GM18861 (cell line): ENCODE measurements around the gene GPR15.

Experiments used
- ATAC-seq: cut with Tn5 transposase; IDR thresholded peaks from one replicate; pipeline ENCODE4 v1.9.1; 2021; ENCODE audit not compliant: unreplicated experiment

GPR15 gene

DNA sequence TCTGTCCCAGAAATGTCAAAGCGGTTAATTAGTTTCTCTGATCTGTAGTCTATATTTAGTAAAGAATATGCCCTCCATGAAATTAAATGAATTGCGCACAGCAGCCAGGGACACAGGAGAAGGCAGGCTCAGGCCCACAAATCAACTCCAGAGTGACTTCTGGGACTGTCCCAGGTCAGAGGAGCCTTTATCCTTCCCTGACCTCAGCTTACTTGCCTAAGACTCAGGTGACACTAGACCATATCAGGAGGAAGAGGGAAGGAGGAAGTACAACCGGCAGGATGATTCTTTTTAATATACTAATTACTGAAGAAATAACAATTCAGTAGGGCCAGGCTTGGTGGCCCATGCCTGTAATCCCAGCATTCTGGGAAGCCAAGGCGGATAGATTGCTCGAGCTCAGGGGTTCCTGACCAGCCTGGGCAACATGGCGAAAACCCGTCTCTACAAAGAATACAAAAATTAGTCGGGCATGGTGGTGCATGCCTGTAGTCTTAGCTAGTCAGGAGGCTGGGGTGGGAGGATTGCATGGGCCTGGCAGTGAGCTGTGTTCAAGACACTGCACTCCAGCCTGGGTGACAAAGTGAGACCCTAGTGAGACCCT is 1.8 kb upstream of the GPR15 start:
- ATAC-seq, result no peak

GRCh38 chr3:98530676-98531075 is 1.1 kb upstream of the GPR15 start:
- ATAC-seq, result no peak

DNA sequence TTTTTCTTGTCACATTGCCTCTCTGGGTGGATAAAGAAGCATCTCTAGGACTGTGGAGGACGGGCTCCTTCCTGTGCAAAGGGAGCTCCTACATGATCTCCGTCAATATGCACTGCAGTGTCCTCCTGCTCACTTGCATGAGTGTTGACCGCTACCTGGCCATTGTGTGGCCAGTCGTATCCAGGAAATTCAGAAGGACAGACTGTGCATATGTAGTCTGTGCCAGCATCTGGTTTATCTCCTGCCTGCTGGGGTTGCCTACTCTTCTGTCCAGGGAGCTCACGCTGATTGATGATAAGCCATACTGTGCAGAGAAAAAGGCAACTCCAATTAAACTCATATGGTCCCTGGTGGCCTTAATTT is 478 bp downstream of the GPR15 start:
- no peak for ATAC-seq

GRCh38 chr3:98532709-98533571 is 1.2 kb downstream of the GPR15 start:
- no peak for ATAC-seq

GRCh38 chr3:98534168-98534567 is 2.4 kb downstream of the GPR15 start:
- ATAC-seq, result no peak

- ATAC-seq, result no peak
Observed at GRCh38 chr3:98534734-98535133, 3.0 kb downstream of the GPR15 start.

DNA sequence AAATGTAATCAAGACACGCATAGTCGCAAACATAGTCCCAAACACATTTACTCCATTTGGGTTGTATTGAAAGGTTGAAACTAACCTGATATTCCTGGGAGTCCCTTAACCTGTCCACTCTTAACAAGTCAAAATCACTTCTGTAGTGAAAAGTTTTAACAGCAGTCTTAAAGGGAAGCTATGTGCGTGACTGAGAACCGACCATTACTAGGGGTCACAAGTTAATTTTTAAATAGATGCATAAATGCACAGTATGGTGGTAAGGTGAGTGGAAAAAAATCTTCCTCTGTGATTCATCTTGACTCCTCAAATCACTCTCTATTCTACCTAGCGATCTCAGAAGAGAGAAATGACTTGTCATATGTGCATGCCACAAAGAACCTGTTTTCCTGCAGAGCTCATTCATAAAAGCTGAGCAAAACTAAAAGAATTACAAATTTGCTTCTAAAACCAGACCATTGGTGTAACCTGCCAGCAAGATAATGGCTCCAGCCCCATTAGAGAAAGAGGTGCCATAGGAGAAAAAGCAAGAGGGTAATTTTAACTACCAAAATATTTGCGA is 4.8 kb downstream of the GPR15 start:
- peak; percentile 73 for ATAC-seq

GRCh38 chr3:98540346-98540745 is 8.6 kb downstream of the GPR15 start:
- ATAC-seq, result peak; percentile 37

DNA sequence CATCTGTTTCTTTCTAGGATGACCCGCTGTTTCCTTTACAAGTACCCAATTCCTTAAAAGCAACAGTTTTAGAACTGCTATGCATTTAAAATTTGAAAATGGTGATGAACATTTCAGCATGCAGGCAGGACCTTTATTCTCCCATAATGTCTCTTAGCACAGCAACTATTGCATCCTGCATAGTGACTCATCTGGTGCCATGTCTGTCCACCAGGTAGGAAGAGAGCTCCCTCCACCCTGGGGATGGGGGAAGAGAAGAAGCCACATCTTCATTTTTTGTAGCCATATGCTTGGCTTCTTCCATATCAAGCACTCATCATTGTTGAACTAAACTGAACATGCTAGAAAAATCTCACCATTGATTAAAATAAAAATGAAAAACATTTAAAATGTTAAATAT is 9.9 kb downstream of the GPR15 start:
- no peak for ATAC-seq

DNA sequence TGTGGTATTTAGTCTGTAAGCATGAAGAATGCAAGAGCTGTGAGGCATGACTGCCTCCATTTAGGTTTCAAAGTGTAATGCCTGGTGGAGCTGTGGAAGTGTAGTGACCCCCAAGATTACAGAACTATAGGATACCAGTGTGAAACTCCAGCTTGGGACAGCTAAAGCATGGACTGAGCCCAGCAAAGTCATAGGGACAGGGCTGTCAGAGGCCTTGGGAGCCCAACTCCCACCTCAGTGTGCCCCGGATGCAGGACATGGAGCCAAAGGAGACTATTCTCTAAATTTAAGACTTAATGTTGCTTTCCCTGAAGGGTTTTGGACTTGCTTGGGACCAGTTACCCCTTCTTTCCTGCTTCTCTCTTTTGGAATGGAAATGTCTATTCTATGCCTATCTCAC is 10.8 kb downstream of the GPR15 start:
- no peak for ATAC-seq

DNA sequence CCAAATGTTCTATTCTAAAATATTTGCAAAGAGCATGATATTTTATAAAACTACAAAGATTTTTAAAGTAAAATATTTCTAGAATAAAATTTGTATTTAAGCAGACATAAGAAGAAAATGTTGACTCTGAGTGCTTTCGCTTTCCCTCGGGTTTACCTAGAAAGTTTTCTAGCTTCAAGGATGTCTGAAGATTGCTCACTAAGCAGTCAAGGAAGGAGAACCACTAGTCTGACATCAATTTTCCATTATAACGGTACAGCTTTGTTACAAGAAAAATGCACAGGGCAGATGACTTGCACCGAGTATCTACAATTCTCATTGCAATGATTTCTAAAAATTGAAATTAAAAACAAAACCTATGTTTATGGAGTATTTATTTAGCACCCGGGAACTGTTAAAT is 14.2 kb downstream of the GPR15 start:
- peak; percentile 55 for ATAC-seq

GRCh38 chr3:98548544-98548943 is 16.8 kb downstream of the GPR15 start:
- no peak for ATAC-seq

GRCh38 chr3:98550833-98551232 is 19.1 kb downstream of the GPR15 start:
- no peak for ATAC-seq

- no peak for ATAC-seq
Observed at GRCh38 chr3:98551236-98551635, 19.5 kb downstream of the GPR15 start.

GRCh38 chr3:98551754-98552153 is 20.0 kb downstream of the GPR15 start:
- no peak for ATAC-seq

- no peak for ATAC-seq
Observed at GRCh38 chr3:98552232-98553020, 20.6 kb downstream of the GPR15 start.

DNA sequence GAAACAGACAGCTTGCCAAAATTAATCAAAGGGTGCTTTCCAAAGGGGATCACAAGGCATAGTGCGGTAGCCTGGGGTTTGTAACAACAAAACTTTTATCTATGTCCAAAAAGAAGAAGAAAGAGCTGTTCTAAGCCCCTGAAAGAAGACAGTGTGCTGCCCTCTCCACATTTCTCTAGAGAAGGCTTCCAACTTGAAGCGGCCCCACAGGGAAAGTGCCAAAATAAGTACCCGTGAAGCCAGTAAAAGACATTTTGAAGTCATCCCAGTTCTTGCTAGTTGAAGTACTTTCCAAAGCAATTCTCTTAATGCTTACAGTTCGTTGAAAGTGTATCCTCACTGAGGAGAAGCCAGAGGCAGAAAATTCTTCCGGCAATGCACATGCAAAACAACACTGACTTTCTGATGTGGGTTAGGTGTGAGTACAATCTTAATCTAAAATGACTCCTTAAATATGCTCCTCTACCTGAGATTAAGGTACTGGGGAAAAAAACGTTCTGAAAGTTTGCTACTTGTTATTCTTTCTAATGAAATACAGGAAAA is 21.3 kb downstream of the GPR15 start:
- no peak for ATAC-seq

GRCh38 chr3:98553753-98554152 is 22.0 kb downstream of the GPR15 start:
- no peak for ATAC-seq

GRCh38 chr3:98554580-98554979 is 22.8 kb downstream of the GPR15 start:
- ATAC-seq, result no peak

DNA sequence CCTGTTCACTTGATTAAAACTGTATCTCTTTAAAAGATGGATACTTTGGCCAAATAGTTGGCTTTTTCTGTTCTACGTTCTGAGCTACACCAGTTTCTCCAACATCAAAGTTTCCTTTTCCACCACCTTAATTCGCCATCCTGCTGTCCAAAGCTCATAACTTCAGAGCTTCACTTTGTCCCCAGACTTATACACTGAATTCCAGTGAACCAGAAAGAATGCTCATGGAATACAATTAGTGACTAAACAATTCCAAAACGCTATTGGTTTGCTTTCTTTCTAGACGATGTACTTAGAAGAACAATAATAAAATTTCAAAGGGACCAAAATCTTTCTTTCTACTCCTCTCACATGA is 23.2 kb downstream of the GPR15 start:
- no peak for ATAC-seq
